Astrocyte (in vitro differentiated cells and primary cell): Measurements from ENCODE around the gene TMTC4. TPM values are rescaled to one million over a fixed set of nuclear protein-coding genes. Genes with fewer than 3 reads are reported as not detected.

Experiments
- DNase-seq: peaks from one replicate; pipeline ENCODE4 v3.0.0-alpha.2; 2010; ENCODE audit warnings: low read depth
- FAIRE-seq: peaks from 2 replicates; lab custom pipeline; 2011; peaks lifted over from hg19 to GRCh38; lab: Jason Lieb, UNC
- H2AFZ ChIP-seq: 2 replicates; pipeline ENCODE4 v1.6.0; 2012; ENCODE audit warnings: low read depth, low read length, inconsistent platforms
- H3K27ac ChIP-seq: 2 replicates; pipeline ENCODE4 v1.5.1; 2011; ENCODE audit warnings: low read depth, low read length, inconsistent platforms
- H3K27me3 ChIP-seq: 2 replicates; pipeline ENCODE4 v1.6.0; 2011; ENCODE audit warnings: low read length, inconsistent platforms; ENCODE audit not compliant: insufficient read depth
- H3K36me3 ChIP-seq: 2 replicates; pipeline ENCODE4 v1.5.1; 2011; ENCODE audit warnings: low read length, inconsistent platforms; ENCODE audit not compliant: insufficient read depth
- H3K4me1 ChIP-seq: 2 replicates; pipeline ENCODE4 v1.5.1; 2011; ENCODE audit warnings: low read length, inconsistent platforms; ENCODE audit not compliant: insufficient read depth
- H3K4me2 ChIP-seq: 2 replicates; pipeline ENCODE4 v1.6.0; 2012; ENCODE audit warnings: low read length, inconsistent platforms
- H3K4me3 ChIP-seq: 2 replicates; pipeline ENCODE4 v1.5.1; 2011; ENCODE audit warnings: low read depth, mild to moderate bottlenecking, low read length, inconsistent platforms; ENCODE audit not compliant: insufficient read depth
- H3K79me2 ChIP-seq: 2 replicates; pipeline ENCODE4 v1.6.0; 2012; ENCODE audit warnings: mild to moderate bottlenecking, low read length, inconsistent platforms; ENCODE audit not compliant: insufficient read depth
- H3K9ac ChIP-seq: 2 replicates; pipeline ENCODE4 v1.6.0; 2012; ENCODE audit warnings: mild to moderate bottlenecking, low read length, inconsistent platforms
- H3K9me3 ChIP-seq: 2 replicates; pipeline ENCODE4 v1.5.1; 2012; ENCODE audit warnings: low read depth, mild to moderate bottlenecking, low read length, inconsistent platforms; ENCODE audit not compliant: insufficient read depth
- H4K20me1 ChIP-seq: 2 replicates; pipeline ENCODE4 v1.6.0; 2012; ENCODE audit warnings: low read length, inconsistent platforms; ENCODE audit not compliant: insufficient read depth
- H3K27ac Mint-ChIP-seq: one replicate; pipeline ENCODE4 v1.8.0; 2021; ENCODE audit warnings: mild to moderate bottlenecking, mixed read lengths; ENCODE audit not compliant: unreplicated experiment
- H3K27me3 Mint-ChIP-seq: one replicate; pipeline ENCODE4 v1.8.0; 2021; ENCODE audit warnings: low read depth, mixed read lengths; ENCODE audit not compliant: unreplicated experiment
- H3K36me3 Mint-ChIP-seq: one replicate; pipeline ENCODE4 v1.8.0; 2021; ENCODE audit warnings: low read depth, mixed read lengths; ENCODE audit not compliant: unreplicated experiment
- H3K4me1 Mint-ChIP-seq: one replicate; pipeline ENCODE4 v1.8.0; 2021; ENCODE audit warnings: low read depth, mixed read lengths; ENCODE audit not compliant: unreplicated experiment
- H3K4me3 Mint-ChIP-seq: one replicate; pipeline ENCODE4 v1.8.0; 2021; ENCODE audit warnings: mild to moderate bottlenecking, moderate library complexity, mixed read lengths; ENCODE audit not compliant: unreplicated experiment
- H3K9me3 Mint-ChIP-seq: one replicate; pipeline ENCODE4 v1.8.0; 2021; ENCODE audit warnings: mild to moderate bottlenecking, mixed read lengths; ENCODE audit not compliant: unreplicated experiment
- CTCF ChIP-seq: IDR thresholded peaks from 2 replicates; pipeline ENCODE4 v1.5.1; 2011; ENCODE audit warnings: low read depth, mild to moderate bottlenecking, inconsistent platforms, low read length, moderate library complexity; ENCODE audit not compliant: insufficient read depth
- EZH2 ChIP-seq: IDR thresholded peaks from 2 replicates; pipeline ENCODE4 v1.6.1; 2012; ENCODE audit warnings: mild to moderate bottlenecking, low read length, inconsistent platforms; ENCODE audit not compliant: insufficient read depth
- total RNA-seq: library from RNA; stranded (reverse); gene quantifications from 2 replicates; pipeline ENCODE4 v1.2.1, GENCODE V29; 2021

TMTC4 gene
- total RNA-seq, 1 donor from 2014 or later: 8.4 TPM

- no peaks in the 10 kb centered on the region for H3K36me3 ChIP-seq
- H3K9me3 ChIP-seq: no peaks in the 10 kb centered on the region
- H3K79me2 ChIP-seq: no peaks in the 10 kb centered on the region
- H3K9ac ChIP-seq: no peak overlapping the region
- H3K9me3 Mint-ChIP-seq: no peaks in the 10 kb centered on the region
- no peaks in the 10 kb centered on the region for H4K20me1 ChIP-seq
- no peak for DNase-seq
- no peak overlapping the region for H3K27ac ChIP-seq
- no peak overlapping the region for H2AFZ ChIP-seq
- no peak overlapping the region for H3K27ac Mint-ChIP-seq
- H3K27me3 ChIP-seq: no peaks in the 10 kb centered on the region
- peaks cover 10% of the 10 kb centered on the region for H3K27me3 Mint-ChIP-seq
- TF ChIP-seq EZH2 (no peak), CTCF (no peak)
- H3K4me1 Mint-ChIP-seq: no peaks in the 10 kb centered on the region
- no peak overlapping the region for H3K4me3 ChIP-seq
- no peak overlapping the region for H3K4me2 ChIP-seq
- H3K4me3 Mint-ChIP-seq: no peak overlapping the region
- no peaks in the 10 kb centered on the region for H3K36me3 Mint-ChIP-seq
- no peaks in the 10 kb centered on the region for H3K4me1 ChIP-seq
- no peak for FAIRE-seq
These were observed 78.1 kb downstream of the TMTC4 start for GRCh38 chr13:100596516-100596915.

- no peak overlapping the region for H3K4me3 ChIP-seq
- H3K27me3 Mint-ChIP-seq: peaks cover 7% of the 10 kb centered on the region
- H4K20me1 ChIP-seq: no peaks in the 10 kb centered on the region
- no peaks in the 10 kb centered on the region for H3K79me2 ChIP-seq
- no peak for TF ChIP-seq CTCF
- no peak for TF ChIP-seq EZH2
- no peaks in the 10 kb centered on the region for H3K4me1 ChIP-seq
- no peaks in the 10 kb centered on the region for H3K36me3 ChIP-seq
- no peak overlapping the region for H3K4me3 Mint-ChIP-seq
- no peak overlapping the region for H3K27ac Mint-ChIP-seq
- no peaks in the 10 kb centered on the region for H3K4me1 Mint-ChIP-seq
- DNase-seq (no peak), FAIRE-seq (no peak)
- no peak overlapping the region for H3K9ac ChIP-seq
- H3K4me2 ChIP-seq: no peak overlapping the region
- H3K27me3 ChIP-seq: no peaks in the 10 kb centered on the region
- H2AFZ ChIP-seq: no peak overlapping the region
- no peaks in the 10 kb centered on the region for H3K9me3 ChIP-seq
- no peaks in the 10 kb centered on the region for H3K36me3 Mint-ChIP-seq
- no peaks in the 10 kb centered on the region for H3K9me3 Mint-ChIP-seq
- H3K27ac ChIP-seq: no peak overlapping the region
These were observed 79.9 kb downstream of the TMTC4 start for GRCh38 chr13:100594731-100595130.

- Histone ChIP-seq H3K27me3 (no peaks in the 10 kb centered on the region), H3K4me1 (no peaks in the 10 kb centered on the region), H3K9me3 (no peaks in the 10 kb centered on the region), H3K27ac (no peak overlapping the region), H3K36me3 (no peaks in the 10 kb centered on the region), H3K79me2 (no peaks in the 10 kb centered on the region), H3K4me2 (no peak overlapping the region), H3K4me3 (no peak overlapping the region), H3K9ac (no peak overlapping the region), H2AFZ (no peak overlapping the region), H4K20me1 (no peaks in the 10 kb centered on the region)
- TF ChIP-seq EZH2 (no peak), CTCF (no peak)
- Mint-ChIP-seq H3K27ac (no peak overlapping the region), H3K4me3 (no peak overlapping the region), H3K27me3 (peaks cover 7% of the 10 kb centered on the region), H3K9me3 (no peaks in the 10 kb centered on the region), H3K4me1 (no peaks in the 10 kb centered on the region), H3K36me3 (no peaks in the 10 kb centered on the region)
- DNase-seq (no peak), FAIRE-seq (no peak)
These were observed 80.3 kb downstream of the TMTC4 start for GRCh38 chr13:100594255-100594654.
